RWPE2 (cell line): ENCODE results near the gene PRRX1.

Experiments used
- ATAC-seq: fragments of 200-7000 bp; cut with Tn5 transposase; 3 replicates; pipeline ENCODE4 v1.9.1; 2021; ENCODE audit warnings: low read depth
- DNase-seq: peaks from one replicate; pipeline ENCODE4 v3.0.0-alpha.2; 2020; ENCODE audit warnings: low spot score
- H3K27ac ChIP-seq: fragments of 450-650 bp; 2 replicates; pipeline ENCODE4 v1.5.1; 2017; ENCODE audit warnings: mild to moderate bottlenecking; ENCODE audit not compliant: poor library complexity, severe bottlenecking
- H3K27me3 ChIP-seq: fragments of 250-450 bp; sonication (Bioruptor Pico); 2 replicates; pipeline ENCODE4 v1.5.1; 2021; ENCODE audit warnings: mild to moderate bottlenecking, moderate library complexity; ENCODE audit not compliant: insufficient read depth, poor library complexity, severe bottlenecking
- H3K36me3 ChIP-seq: fragments of 250-450 bp; sonication (Bioruptor Pico); 2 replicates; pipeline ENCODE4 v1.5.1; 2020; ENCODE audit warnings: low read depth, mild to moderate bottlenecking, moderate library complexity
- H3K4me1 ChIP-seq: fragments of 250-450 bp; sonication (Bioruptor Pico); 2 replicates; pipeline ENCODE4 v1.5.1; 2021; ENCODE audit warnings: mild to moderate bottlenecking, moderate library complexity; ENCODE audit not compliant: insufficient read depth, poor library complexity, severe bottlenecking
- H3K4me3 ChIP-seq: fragments of 250-450 bp; sonication (Bioruptor Pico); 2 replicates; pipeline ENCODE4 v1.5.1; 2021; ENCODE audit warnings: mild to moderate bottlenecking, moderate library complexity; ENCODE audit not compliant: severe bottlenecking
- H3K9me3 ChIP-seq: fragments of 250-450 bp; sonication (Bioruptor Pico); 2 replicates; pipeline ENCODE4 v1.5.1; 2021; ENCODE audit warnings: mild to moderate bottlenecking, moderate library complexity; ENCODE audit not compliant: severe bottlenecking
- CTCF ChIP-seq: fragments of 450-650 bp; IDR thresholded peaks from one replicate; pipeline ENCODE4 v1.5.1; 2017; ENCODE audit warnings: mild to moderate bottlenecking, moderate library complexity; ENCODE audit not compliant: poor library complexity, severe bottlenecking

The PRRX1 gene

GRCh38 chr1:170758992-170759391 lies 95.1 kb downstream of the PRRX1 start:
- no peak for TF ChIP-seq CTCF
- Histone ChIP-seq H3K4me3 (no peak overlapping the region), H3K36me3 (no peaks in the 10 kb centered on the region), H3K27me3 (no peaks in the 10 kb centered on the region), H3K4me1 (no peaks in the 10 kb centered on the region), H3K27ac (no peak overlapping the region), H3K9me3 (no peaks in the 10 kb centered on the region)
- no peak for ATAC-seq
- no peak for DNase-seq

GRCh38 chr1:170765279-170765678 lies 101.3 kb downstream of the PRRX1 start:
- H3K27ac ChIP-seq, result no peak overlapping the region
- no peaks in the 10 kb centered on the region for H3K27me3 ChIP-seq
- DNase-seq, result no peak
- TF ChIP-seq CTCF, result no peak
- H3K4me3 ChIP-seq, result no peak overlapping the region
- H3K9me3 ChIP-seq, result no peaks in the 10 kb centered on the region
- H3K4me1 ChIP-seq, result no peaks in the 10 kb centered on the region
- no peaks in the 10 kb centered on the region for H3K36me3 ChIP-seq
- ATAC-seq, result no peak

- DNase-seq, result no peak
- no peak overlapping the region for H3K4me3 ChIP-seq
- ATAC-seq, result peak; percentile 56; the same call in 1 of the 3 replicates
Observed at GRCh38 chr1:170765712-170766330, 101.9 kb downstream of the PRRX1 start.

GRCh38 chr1:170768929-170769328 lies 105.0 kb downstream of the PRRX1 start:
- TF ChIP-seq CTCF, result no peak

More at GRCh38 chr1:170765712-170766330, 101.9 kb downstream of the PRRX1 start:
- H3K27ac ChIP-seq, result no peak overlapping the region
- no peaks in the 10 kb centered on the region for H3K27me3 ChIP-seq
- no peaks in the 10 kb centered on the region for H3K36me3 ChIP-seq
- no peaks in the 10 kb centered on the region for H3K4me1 ChIP-seq
- TF ChIP-seq CTCF, result peak; percentile 56
- H3K9me3 ChIP-seq, result no peaks in the 10 kb centered on the region

GRCh38 chr1:170769691-170770090 lies 105.8 kb downstream of the PRRX1 start:
- Histone ChIP-seq H3K4me1 (no peaks in the 10 kb centered on the region), H3K4me3 (no peak overlapping the region), H3K36me3 (no peaks in the 10 kb centered on the region), H3K27ac (no peak overlapping the region), H3K9me3 (no peaks in the 10 kb centered on the region), H3K27me3 (no peaks in the 10 kb centered on the region)
- no peak for TF ChIP-seq CTCF
- no peak for DNase-seq
- no peak for ATAC-seq

More at GRCh38 chr1:170768929-170769328, 105.0 kb downstream of the PRRX1 start:
- Histone ChIP-seq H3K4me1 (no peaks in the 10 kb centered on the region), H3K36me3 (no peaks in the 10 kb centered on the region), H3K4me3 (no peak overlapping the region), H3K27ac (no peak overlapping the region), H3K9me3 (no peaks in the 10 kb centered on the region), H3K27me3 (no peaks in the 10 kb centered on the region)
- ATAC-seq (no peak; the same call in 2 of the 3 replicates), DNase-seq (no peak)
